OCI-LY1 (cell line): ENCODE measurements around the gene TRAPPC10.

Experiments
- EZH2 ChIP-seq: fragments of 200-600 bp; sonication (generic), shearing (Covaris generic); IDR thresholded peaks from 2 replicates; pipeline ENCODE4 v1.8.0; 2017; ENCODE audit warnings: borderline replicate concordance, mixed run types, mild to moderate bottlenecking, antibody characterized with exemption, low read length, moderate library complexity, mixed read lengths
- TF ChIP-seq, protein P1 (sequence below): fragments of 200-600 bp; sonication (generic), shearing (Covaris generic); IDR thresholded peaks from 2 replicates; pipeline ENCODE4 v1.5.1; 2017; ENCODE audit warnings: mild to moderate bottlenecking, antibody characterized with exemption, low read length, moderate library complexity, mixed read lengths

DNA sequence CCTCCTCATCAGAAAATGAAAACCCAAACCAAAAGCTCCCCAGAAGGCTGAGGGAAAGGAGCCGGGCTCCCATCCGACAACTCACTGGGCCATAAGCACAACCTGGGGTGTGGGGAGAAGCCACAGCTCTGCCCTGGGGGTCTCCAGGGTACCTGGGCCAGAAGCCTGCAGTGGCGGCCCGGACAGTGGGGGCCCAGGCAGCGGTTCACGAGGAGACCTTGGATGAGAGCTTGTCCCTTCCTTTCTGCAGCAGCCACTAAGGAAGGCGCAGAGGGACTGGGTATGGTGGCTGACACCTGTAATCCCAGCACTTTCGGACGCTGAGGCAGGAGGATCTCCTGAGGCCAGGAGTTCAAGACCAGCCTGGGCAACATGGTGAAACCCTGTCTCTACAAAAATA is 17.5 kb upstream of the TRAPPC10 start:
- TF ChIP-seq, protein P1, sequence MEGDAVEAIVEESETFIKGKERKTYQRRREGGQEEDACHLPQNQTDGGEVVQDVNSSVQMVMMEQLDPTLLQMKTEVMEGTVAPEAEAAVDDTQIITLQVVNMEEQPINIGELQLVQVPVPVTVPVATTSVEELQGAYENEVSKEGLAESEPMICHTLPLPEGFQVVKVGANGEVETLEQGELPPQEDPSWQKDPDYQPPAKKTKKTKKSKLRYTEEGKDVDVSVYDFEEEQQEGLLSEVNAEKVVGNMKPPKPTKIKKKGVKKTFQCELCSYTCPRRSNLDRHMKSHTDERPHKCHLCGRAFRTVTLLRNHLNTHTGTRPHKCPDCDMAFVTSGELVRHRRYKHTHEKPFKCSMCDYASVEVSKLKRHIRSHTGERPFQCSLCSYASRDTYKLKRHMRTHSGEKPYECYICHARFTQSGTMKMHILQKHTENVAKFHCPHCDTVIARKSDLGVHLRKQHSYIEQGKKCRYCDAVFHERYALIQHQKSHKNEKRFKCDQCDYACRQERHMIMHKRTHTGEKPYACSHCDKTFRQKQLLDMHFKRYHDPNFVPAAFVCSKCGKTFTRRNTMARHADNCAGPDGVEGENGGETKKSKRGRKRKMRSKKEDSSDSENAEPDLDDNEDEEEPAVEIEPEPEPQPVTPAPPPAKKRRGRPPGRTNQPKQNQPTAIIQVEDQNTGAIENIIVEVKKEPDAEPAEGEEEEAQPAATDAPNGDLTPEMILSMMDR = no peak
- no peak for TF ChIP-seq EZH2
